Activated CD4-positive, alpha-beta T cell treated with anti-CD3 and anti-CD28 coated beads, Interleukin-2, amount 50 U/mL, for 24 hours (primary cell): Measurements from ENCODE around the gene LIX1L.

Experiments used
- DNase-seq, 2 donors: peaks; one replicate each; pipeline ENCODE4 v3.0.0-alpha.2; 2020; ENCODE audit warnings: low read depth in 1 of 2, low spot score in 1 of 2

LIX1L gene

DNA sequence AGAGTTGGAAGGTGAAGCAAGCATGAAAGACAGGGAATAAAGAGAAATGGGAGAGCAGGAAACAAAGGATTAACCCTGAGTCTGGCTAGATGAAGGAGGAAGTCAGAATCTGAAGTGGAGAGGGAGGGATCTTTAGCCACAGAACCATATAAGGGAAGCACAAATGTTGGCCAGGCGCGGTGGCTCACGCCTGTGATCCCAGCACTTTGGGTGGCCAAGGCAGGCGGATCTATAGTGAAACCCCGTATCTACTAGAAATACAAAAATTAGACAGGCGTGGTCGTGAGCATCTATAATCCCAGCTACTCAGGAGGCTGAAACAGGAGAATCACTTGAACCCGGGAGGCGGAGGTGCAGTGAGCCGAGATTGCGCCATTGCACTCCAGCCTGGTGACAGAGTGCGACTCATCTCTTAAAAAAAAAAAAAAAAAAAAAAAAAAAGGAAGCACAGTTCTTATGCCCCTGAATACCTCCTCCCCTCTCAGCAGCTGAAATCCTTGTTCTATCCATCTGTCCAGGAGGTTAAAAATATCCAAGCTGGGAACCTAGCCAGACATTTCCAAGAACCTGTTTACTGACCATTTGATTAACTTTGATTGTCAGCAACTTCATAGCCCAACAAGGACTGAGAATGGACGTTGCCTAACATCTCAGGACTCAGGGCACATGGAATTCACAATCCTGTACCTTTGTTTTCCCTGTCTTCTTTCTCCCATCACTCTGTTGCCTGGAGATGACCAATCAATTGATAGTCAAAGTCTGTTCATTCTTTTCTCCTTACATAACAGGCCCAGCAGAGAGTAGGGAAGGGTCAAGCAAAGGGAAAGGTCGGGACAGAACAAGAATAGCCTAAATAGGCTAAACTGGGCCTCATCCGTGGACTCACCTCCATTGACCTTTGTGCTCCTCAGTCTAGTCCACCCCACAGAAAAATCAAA, 28.0 kb upstream of the LIX1L start:
- no peak for DNase-seq

DNA sequence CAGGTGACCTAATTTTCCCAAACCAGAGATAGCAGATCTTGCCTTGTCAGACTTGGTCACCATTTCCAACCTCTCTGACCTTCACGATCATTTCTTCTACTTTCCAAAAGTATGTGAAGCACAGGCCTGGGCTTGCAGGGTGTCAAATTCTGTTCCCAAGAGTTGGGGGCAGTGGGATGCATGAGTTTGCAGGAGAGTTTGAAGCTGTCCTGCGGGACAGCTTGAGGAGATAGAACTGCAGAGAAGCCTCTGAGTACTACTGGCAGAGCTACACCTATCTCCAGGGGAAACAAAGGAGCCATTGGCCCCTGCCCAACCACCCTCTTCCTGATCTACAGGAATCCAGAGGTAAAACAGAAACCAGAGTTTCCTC, 27.3 kb upstream of the LIX1L start:
- no peak for DNase-seq

DNA sequence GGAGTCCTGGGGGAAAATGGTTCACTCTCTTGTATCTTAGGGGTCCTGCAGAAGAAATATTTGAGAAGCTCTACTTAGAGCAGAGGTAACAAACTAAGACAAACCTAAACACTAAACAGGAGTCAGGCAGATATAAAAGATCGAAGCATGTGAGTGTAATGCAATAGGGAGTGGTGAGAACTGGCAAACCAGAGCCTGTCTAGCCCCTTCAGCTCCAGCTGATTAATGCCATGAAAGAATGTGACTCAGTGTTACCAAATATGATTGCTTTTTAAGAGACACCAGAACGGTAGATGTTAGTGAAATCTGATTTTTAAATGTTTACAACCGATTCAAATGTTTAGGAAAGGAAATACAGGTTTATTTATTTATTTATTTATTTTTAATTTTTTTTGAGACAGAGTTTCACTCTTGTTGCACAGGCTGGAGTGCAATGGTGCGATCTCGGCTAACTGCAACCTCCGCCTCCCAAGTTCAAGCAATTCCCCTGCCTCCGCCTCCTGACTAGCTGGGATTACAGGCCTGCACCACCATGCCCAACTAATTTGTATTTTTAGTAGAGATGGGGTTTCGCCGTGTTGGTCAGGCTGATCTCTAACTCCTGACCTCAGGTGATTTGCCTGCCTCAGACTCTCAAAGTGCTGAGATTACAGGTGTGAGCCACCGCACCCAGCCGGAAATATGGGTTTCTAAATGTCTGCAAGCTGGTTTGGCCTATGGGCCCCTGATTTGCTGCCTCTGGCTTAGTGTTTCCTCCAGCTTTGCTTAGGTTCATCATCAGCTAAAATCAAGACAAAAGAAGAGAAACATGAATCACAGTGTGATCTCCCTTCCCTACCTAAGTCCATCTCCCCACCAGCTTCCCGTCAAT, 26.4 kb upstream of the LIX1L start:
- DNase-seq, result no peak

DNA sequence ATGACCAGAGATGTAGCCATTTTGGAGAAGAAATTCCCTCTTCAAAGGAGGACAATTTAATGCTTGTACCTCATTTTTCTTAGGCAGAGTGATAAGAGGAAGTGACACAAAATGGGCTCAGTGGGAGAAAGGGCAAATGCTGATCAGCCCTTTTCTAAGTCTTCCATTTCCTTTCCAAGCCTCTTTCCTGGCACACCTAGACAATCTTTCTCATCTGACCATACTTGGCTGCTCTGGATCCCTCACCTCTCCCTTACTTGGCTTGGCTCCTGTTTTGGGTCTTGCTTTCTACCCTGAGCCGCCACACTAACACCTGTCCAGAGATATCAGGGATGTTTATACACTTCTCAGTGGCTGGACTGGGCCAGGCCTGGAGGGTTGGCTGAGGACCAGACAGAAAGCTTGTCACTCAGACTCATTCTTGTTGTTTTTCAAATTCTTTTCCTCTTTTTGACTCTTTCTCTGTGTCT, 25.4 kb upstream of the LIX1L start:
- DNase-seq, result no peak

DNA sequence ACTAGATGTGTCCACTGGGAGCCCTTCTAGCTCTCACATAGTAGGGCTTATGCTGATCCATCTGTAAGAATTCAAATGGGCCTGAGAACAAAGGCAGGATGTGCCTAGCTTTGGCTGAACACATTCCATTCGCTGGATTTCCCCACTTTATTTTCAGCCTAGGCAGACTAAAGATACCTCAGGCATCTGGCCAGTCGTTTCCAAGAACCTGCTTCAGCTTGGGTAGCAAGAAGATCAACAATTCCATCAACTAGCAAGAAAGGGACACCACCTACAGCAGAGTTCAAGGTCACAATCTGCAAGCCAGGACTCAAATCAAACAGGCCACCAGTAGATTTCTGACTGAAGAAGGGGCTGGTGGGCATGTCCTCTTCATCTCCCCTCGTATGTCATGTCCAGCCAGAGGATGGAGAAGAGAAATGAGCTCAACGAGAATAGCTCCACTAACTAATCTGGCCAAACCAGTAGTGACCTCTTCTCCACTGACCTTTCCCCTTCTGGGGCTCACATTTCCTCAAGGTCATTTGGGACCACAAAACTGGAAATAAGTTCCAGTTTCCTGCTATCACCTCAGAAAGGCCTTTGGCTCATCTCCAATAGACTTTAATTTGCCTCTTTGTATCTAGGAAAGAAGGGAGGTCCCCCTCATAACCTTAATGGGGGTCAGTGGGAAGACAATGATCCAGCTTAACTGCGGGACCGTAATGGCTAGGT, 24.4 kb upstream of the LIX1L start:
- DNase-seq, result no peak

DNA sequence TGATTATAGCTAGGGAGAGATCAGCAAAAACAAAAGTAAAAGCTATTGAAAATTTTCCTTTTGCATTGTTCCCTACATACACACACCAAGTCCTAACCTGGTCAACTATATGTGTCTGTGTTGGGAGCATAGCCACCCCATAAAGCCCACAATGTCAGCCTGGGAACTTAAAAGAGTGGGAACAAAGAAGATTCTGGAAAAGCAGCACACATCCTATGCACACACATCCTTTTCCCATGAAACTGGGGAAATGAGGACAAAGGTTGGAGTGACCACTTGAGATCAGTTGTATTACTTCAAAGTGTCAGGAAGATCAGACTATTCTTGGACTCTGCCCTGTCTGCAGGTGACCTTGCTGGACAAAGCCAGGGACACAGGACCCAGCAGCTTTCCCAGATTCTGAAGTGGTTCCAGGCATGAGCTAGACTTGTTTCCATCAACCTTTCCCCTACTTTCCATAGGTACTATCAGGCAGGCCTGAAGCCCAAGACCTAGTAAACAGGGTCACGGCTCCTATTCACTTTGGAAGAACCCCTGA, 22.7 kb upstream of the LIX1L start:
- DNase-seq, result no peak

DNA sequence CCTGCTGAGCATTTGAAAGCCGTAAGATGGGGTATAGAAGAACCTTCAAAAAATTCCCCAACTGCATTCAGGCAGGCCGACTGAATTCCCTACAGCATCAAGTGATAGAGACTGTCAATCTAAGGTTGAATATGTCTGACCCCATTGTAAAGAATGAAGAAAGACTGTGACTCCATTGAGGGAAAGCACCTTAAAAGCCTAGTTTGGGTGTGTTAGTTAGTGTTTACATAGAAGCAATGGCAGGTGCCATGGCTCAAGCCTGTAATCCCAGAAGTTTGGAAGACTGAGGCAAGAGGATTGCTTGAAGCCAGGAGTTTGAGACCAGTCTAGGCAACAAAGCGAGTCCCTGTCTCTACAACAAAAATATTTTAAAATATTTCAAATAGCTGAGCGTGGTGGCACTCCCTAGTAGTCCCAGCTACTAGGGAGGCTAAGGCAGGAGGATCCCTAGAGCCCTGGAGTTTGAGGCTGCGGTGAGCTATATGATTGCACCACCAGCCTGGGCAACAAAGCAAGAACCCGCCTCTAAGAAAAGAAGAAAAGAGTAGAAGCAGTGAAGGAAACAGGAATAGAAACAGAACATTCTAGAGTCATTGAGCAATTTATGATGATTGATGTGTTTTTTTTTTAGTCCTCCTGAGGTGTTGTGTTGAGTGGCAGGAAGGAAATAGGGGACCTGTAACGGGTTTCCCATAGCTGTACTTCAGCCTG, 22.1 kb upstream of the LIX1L start:
- no peak for DNase-seq

DNA sequence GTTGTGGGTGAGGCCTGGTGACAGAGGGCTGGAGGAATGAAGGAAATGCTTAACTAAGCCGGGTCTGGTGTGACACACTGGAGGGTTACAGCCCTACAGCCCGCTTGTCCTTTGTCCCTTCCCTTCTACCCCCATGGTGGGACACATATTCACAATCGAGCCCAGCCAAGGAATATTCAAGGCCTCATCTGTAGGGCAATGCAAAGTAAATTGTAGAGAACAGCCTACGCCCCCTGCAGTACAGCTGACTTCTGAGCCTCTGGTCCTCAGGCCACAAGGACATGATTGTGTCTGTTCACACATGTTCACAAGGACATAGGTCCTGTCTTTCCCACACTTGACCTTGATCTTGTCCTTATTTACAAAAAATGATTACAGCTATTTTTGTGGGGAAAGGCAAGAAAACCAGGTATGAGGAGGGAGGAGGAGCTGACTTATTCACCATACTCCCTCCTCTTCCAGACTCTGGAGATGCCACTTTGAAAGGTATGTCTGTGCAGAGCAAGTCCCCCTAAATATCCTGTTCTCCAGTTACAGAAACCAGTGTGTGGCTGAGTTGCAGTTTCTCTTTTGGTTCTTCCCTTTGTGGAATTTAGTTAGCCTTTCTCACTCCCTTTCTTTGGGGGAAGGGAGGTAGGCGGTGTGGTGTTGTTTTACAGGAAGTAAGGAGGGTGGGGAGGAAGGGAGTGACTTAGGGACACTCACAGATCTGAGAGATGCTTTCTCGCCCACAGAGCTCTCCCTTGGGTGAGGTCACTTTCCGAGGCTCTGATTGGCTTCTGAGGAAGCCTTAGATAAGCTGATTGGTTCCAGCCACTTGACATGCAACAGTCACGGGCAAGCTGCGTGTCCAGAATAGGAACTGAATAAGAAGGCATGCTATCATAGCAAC, 21.3 kb upstream of the LIX1L start:
- DNase-seq, result peak; percentile 45 to 84

DNA sequence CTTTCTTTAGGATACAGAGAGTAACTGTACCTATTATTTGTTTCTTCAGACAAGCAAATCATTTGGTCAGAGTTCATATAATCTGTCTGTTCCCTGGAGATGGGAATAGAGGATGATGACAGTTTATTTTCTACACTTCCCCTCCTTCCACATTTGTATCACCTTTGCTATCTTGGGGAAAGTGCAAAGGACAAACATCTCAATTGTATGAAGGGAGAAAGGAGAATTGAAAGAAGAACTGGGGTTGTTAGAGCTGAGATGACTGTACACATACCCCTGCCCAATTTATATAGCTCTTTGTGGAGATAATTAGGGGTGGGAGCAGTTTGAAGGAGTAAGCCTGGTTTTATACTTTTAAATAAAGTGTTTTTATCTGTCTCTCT, 20.6 kb upstream of the LIX1L start:
- no peak for DNase-seq

DNA sequence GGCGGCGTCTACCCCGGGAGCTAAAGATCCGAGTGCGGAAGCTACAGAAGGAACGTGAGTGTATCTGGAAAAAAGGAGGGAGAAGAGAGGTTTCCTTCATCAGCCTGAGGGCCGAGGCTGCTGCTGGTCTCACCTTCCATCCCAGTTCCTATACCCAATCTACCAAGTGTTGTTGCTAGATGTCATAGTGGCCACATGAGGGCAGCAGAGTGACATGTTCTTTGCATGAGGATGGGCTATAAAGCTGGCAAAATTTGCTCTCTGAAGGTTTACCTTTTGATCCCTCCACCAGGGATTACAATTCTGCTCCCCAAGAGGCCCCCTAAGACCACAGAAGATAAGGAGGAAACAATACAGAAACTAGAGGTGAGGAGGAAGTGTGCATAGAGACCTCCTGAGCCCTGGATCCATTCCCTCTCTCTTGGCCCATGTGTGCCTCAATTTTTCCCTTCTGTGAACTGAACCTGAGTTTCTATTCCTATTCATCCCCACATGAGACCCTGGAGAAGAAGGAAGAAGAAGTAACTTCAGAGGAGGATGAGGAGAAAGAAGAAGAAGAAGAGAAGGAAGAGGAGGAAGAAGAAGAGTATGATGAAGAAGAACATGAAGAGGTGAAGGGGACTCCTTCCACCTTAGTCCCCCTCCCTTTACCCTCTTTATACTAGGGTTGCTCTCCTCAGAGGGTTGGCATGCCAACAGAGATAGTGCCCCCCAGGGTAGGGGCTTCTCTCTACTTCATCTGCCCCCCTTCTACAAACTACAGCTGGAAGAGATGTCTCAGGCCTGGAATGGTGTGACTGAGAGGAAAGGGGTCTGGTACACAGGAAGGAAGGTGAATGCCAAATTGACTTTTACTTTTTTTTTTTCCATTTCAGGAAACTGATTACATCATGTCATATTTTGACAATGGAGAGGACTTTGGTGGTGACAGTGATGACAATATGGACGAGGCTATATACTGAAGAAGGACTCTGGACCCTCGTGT, 20.0 kb upstream of the LIX1L start:
- DNase-seq, result peak; percentile 30 to 66

DNA sequence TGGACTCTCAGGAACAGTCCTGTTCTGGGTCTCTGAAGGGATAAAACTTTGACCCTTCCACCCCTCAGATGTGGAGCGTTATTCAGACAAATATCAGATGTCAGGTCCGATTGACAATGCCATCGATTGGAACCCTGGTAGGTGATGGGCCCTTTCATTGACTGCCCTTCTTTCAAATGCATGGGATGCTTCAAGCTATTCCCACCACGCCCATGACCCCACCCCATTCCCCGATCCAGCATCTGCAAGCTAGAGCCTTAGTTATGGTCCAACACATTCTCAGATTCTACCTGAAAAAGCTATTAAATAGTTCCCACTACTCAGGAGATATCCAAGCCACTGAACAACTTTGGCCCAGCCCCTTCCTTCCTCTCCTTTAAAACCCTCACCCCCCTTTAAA, 19.2 kb upstream of the LIX1L start:
- no peak for DNase-seq

DNA sequence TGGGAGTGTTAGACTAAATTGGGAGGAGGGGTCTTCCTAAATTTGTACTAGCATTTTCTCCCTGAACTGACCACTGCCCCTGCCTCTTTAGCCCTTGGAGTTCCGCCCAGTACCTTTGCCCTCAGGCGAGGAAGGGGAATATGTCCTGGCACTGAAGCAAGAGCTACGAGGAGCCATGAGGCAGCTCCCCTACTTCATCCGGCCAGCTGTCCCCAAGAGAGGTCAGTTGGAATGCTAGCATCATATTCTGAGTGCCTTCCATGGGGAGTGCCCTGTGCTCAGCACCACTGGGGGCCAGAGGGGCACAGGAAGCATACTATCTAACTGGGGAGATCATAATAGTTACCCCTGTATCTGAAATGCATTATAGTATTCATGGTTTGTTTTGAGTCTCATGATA, 17.4 kb upstream of the LIX1L start:
- no peak for DNase-seq

DNA sequence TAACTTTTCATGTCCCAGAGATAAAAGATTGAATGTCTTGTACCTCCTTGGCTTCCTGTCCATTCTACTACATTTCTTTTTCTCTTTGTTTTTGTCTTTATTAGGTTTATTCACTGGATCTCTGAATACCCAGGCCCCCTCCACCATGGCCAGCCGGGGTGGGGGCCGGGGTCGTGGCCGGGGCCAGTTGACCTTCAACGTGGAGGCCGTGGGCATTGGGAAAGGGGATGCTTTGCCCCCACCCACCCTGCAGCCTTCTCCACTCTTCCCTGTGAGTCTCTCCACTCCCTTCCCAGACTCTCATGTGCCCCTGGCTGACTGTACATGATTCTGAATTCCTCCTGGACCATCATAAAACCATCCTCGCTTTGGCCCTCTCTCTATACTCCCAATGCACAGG, 16.9 kb upstream of the LIX1L start:
- DNase-seq, result no peak

DNA sequence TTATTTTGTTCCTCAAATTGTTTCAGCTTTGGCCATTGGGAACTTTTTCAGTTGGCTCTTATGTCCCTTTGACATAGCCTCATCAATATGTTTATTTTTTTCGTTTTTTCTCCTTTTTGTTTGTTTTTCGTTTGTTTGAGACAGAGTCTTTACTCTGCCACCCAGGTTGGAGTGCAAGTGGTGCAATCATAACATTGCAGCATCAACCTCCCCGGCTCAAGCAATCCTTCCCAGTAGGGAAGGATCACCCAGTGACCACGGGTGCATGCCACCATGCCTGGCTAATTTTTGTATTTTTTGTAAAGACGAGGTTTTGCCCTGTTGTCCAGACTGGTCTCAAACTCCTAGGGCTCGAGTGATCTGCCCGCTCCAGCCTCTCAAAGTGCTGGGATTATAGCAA, 14.8 kb upstream of the LIX1L start:
- no peak for DNase-seq

DNA sequence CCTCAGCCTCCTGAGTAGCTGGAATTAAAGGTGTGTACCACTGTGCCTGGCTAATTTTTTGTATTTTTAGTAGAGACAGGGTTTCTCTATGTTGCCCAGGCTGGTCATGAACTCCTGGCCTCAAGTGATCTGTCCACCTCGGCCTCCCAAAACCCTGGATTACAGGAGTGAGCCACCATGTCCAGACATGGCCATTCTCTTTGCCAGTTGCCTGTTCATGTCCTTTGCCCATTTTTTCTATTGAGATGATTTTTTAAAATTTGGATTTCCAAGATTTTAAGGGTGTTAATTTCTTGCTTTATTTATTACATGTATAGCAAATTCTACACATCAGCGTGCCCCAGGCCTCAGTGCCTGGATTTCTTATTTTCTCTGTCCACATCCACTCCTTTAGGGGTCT, 9.5 kb upstream of the LIX1L start:
- DNase-seq, result no peak

DNA sequence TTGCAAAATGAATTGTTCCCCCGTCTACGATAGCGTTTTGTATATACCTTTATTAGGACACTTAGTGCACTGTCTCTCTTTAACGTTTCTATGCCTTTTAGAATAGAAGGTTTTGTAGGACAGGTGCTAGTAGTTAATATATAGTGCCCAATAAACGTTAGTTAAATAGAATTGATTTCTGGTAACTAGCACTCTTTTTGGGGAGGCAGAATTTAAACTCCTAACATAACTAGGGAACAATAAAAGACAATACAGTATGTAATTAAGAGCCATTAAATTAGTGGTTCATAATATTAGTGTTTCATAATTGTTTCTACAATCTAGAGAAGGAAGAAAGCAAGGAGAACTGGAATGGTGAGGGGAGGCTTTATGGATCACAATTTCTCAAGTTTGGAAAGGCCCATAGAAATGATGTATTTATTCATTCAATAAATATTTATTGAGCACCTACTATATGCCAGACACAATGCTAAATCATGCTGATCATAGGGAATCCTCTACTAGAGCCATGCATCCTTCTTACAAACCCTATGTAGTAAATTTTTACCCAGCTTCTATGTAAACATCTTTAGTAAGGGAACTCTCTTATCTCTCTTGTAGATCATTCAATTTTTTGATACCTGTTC, 7.4 kb upstream of the LIX1L start:
- no peak for DNase-seq

DNA sequence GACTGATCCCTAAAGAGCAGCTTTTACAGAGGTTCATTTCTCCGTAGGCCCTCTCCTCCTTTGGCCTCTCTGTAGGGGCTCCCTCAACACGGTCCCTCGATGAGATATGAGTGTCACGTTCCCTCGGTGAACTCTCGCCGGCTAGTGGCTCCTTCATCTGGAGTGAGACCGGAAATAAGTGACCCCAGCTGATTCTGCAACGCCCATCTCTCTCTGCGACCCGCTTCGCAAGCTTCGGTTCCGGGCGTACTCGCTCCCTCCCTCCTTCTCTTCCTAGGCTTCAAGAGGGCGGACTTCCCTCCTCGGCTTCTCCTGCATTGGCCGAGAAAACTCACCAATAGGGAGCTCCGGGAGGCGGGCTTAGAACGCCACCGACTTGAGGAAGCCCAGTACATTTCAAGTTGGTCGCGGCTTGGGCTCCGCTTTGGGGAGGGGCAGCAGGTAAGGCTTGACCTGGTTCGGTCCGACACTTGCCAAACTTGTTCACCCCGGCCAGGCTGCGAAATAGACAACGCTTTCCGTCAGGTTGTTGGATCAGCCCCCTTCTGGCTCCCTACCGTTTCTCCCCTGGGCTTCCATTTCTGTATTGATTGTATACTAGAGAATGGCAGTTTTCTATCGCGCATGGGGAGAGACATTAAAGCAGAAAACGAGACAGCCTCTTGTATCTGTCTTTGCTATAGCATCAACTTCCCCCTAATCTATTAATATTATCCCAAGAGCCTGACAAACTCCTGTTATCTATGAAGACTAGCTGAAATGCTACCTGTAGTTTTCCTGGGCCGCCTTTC, 6.7 kb upstream of the LIX1L start, which contains the start of the genes ANKRD34A and POLR3GL:
Gene ANKRD34A, minus strand, starts transcription at position 248 of the 791 bp plus-strand sequence. CDS start 2,816 bp downstream, outside the sequence.
Gene POLR3GL, plus strand, starts transcription at position 363 of the 791 bp plus-strand sequence. CDS start 10,176 bp downstream, outside the sequence.
- DNase-seq, result peak; percentile 66 to 93
